WTC11 (cell line): ENCODE data around the gene NOX3. TPM values are rescaled to one million over a fixed set of nuclear protein-coding genes. Genes with fewer than 3 reads are reported as not detected.

Experiments
- ATAC-seq: fragments of 200-7000 bp; cut with Tn5 transposase; 2 replicates; pipeline ENCODE4 v1.10.0; 2021; ENCODE audit warnings: mild to moderate bottlenecking, moderate library complexity
- CTCF ChIA-PET: fragments of 300-600 bp; sonication (Branson Sonifier 250); formaldehyde crosslinking; loops from one replicate; lab custom pipeline; 2021; ENCODE audit warnings: antibody characterized with exemption; lab: Charles Lee
- POLR2A ChIA-PET: fragments of 350-600 bp; sonication (Branson Sonifier 250); formaldehyde crosslinking; loops from one replicate; lab custom pipeline; 2021; ENCODE audit warnings: antibody characterized with exemption; lab: Charles Lee
- DNase-seq: peaks from one replicate; pipeline ENCODE4 v3.0.0; 2021; ENCODE audit warnings: low spot score
- H3K27ac Mint-ChIP-seq: 2 replicates; pipeline ENCODE4 v1.8.0; 2021; ENCODE audit warnings: mixed read lengths
- H3K27me3 Mint-ChIP-seq: 2 replicates; pipeline ENCODE4 v1.8.0; 2021; ENCODE audit warnings: low read depth, mild to moderate bottlenecking, moderate library complexity, mixed read lengths
- H3K36me3 Mint-ChIP-seq: 2 replicates; pipeline ENCODE4 v1.8.0; 2021; ENCODE audit warnings: mixed read lengths
- H3K4me1 Mint-ChIP-seq: 2 replicates; pipeline ENCODE4 v1.8.0; 2022; ENCODE audit warnings: mixed read lengths
- H3K4me3 Mint-ChIP-seq: 2 replicates; pipeline ENCODE4 v1.8.0; 2021; ENCODE audit warnings: mild to moderate bottlenecking, moderate library complexity, mixed read lengths
- H3K9me3 Mint-ChIP-seq: 2 replicates; pipeline ENCODE4 v1.8.0; 2021; ENCODE audit warnings: mixed read lengths
- CBFB ChIP-seq: sonication (generic); formaldehyde crosslinking; IDR thresholded peaks from 2 replicates; pipeline ENCODE4 v1.8.1; 2022; ENCODE audit warnings: mild to moderate bottlenecking, low read depth, missing genetic modification reagents
- ELF4 ChIP-seq: sonication (generic); formaldehyde crosslinking; IDR thresholded peaks from 2 replicates; pipeline ENCODE4 v1.8.1; 2022; ENCODE audit warnings: low read depth, mild to moderate bottlenecking, moderate library complexity, missing genetic modification reagents
- EMX1 ChIP-seq: fragments of 250-450 bp; sonication (Bioruptor Pico); IDR thresholded peaks from 2 replicates; pipeline ENCODE4 v1.8.0; 2021; ENCODE audit warnings: mild to moderate bottlenecking
- ETV6 ChIP-seq: sonication (generic); formaldehyde crosslinking; IDR thresholded peaks from 2 replicates; pipeline ENCODE4 v1.8.1; 2022; ENCODE audit warnings: mild to moderate bottlenecking, missing genetic modification reagents
- GABPB1 ChIP-seq: sonication (generic); formaldehyde crosslinking; IDR thresholded peaks from 2 replicates; pipeline ENCODE4 v1.8.1; 2023; ENCODE audit warnings: mild to moderate bottlenecking, missing genetic modification reagents
- HMGA2 ChIP-seq: fragments of 250-450 bp; sonication (Bioruptor Pico); IDR thresholded peaks from 2 replicates; pipeline ENCODE4 v1.4.0; 2021; ENCODE audit warnings: mild to moderate bottlenecking, moderate library complexity
- IRF2 ChIP-seq: sonication (generic); formaldehyde crosslinking; IDR thresholded peaks from 2 replicates; pipeline ENCODE4 v1.8.0; 2022; ENCODE audit warnings: low read depth, missing genetic modification reagents, borderline replicate concordance
- JUN ChIP-seq: sonication (generic); formaldehyde crosslinking; IDR thresholded peaks from 2 replicates; pipeline ENCODE4 v1.8.0; 2023; ENCODE audit warnings: mild to moderate bottlenecking, missing genetic modification reagents
- NFE2L1 ChIP-seq: sonication (generic); formaldehyde crosslinking; IDR thresholded peaks from 2 replicates; pipeline ENCODE4 v1.8.1; 2023; ENCODE audit warnings: missing genetic modification reagents
- NFYB ChIP-seq: sonication (generic); formaldehyde crosslinking; conservative IDR thresholded peaks from 2 replicates; pipeline ENCODE4 v1.8.0; 2022; ENCODE audit warnings: low read depth, missing genetic modification reagents
- NR1H2 ChIP-seq: sonication (generic); formaldehyde crosslinking; IDR thresholded peaks from 2 replicates; pipeline ENCODE4 v1.9.0; 2021; ENCODE audit warnings: mild to moderate bottlenecking, moderate library complexity, missing genetic modification reagents
- NR3C1 ChIP-seq: sonication (generic); formaldehyde crosslinking; conservative IDR thresholded peaks from 2 replicates; pipeline ENCODE4 v1.8.1; 2023; ENCODE audit warnings: low read depth, mild to moderate bottlenecking, missing genetic modification reagents
- OVOL2 ChIP-seq: fragments of 250-450 bp; sonication (Bioruptor Pico); IDR thresholded peaks from 2 replicates; pipeline ENCODE4 v1.9.0; 2021; ENCODE audit warnings: mild to moderate bottlenecking, borderline replicate concordance
- RELA ChIP-seq: sonication (generic); formaldehyde crosslinking; IDR thresholded peaks from 2 replicates; pipeline ENCODE4 v1.8.1; 2022; ENCODE audit warnings: missing genetic modification reagents, mild to moderate bottlenecking, borderline replicate concordance
- SP1 ChIP-seq: sonication (generic); formaldehyde crosslinking; conservative IDR thresholded peaks from 2 replicates; pipeline ENCODE4 v1.8.1; 2022; ENCODE audit warnings: missing genetic modification reagents
- TCF7 ChIP-seq: sonication (generic); formaldehyde crosslinking; IDR thresholded peaks from 2 replicates; pipeline ENCODE4 v1.8.0; 2022; ENCODE audit warnings: mild to moderate bottlenecking, low read depth, missing genetic modification reagents, moderate library complexity
- ZNF138 ChIP-seq: sonication (generic); formaldehyde crosslinking; conservative IDR thresholded peaks from 2 replicates; pipeline ENCODE4 v1.8.1; 2022; ENCODE audit warnings: mild to moderate bottlenecking, moderate library complexity, missing genetic modification reagents
- ZNF671 ChIP-seq: fragments of 250-450 bp; sonication (Bioruptor Pico); IDR thresholded peaks from 2 replicates; pipeline ENCODE4 v1.8.0; 2021; ENCODE audit warnings: mild to moderate bottlenecking
- total RNA-seq: library from RNA; stranded (reverse); gene quantifications from 3 replicates; pipeline ENCODE4 v1.2.3, GENCODE V29; 2021
- TF ChIP-seq, protein P1 (sequence below): sonication (generic); formaldehyde crosslinking; IDR thresholded peaks from 2 replicates; pipeline ENCODE4 v1.8.0; 2022; ENCODE audit warnings: mild to moderate bottlenecking, missing genetic modification reagents
- TF ChIP-seq, protein P2 (sequence below): sonication (generic); formaldehyde crosslinking; IDR thresholded peaks from 2 replicates; pipeline ENCODE4 v1.8.0; 2022; ENCODE audit warnings: missing genetic modification reagents
- TF ChIP-seq, protein P3 (sequence below): sonication (generic); formaldehyde crosslinking; IDR thresholded peaks from 2 replicates; pipeline ENCODE4 v1.8.0; 2022; ENCODE audit warnings: mild to moderate bottlenecking, missing genetic modification reagents
- TF ChIP-seq, protein P4 (sequence below): fragments of 250-450 bp; sonication (Bioruptor Pico); IDR thresholded peaks from 2 replicates; pipeline ENCODE4 v1.9.0; 2021; ENCODE audit warnings: moderate library complexity, mild to moderate bottlenecking, inconsistent platforms, borderline replicate concordance
- TF ChIP-seq, protein P5 (sequence below): sonication (generic); formaldehyde crosslinking; IDR thresholded peaks from 2 replicates; pipeline ENCODE4 v1.8.0; 2023; ENCODE audit warnings: mild to moderate bottlenecking, missing genetic modification reagents
- TF ChIP-seq, protein P6 (sequence below): fragments of 200-600 bp; IDR thresholded peaks from 2 replicates; pipeline ENCODE4 v1.8.0; 2022; ENCODE audit warnings: antibody characterized with exemption

Gene NOX3
- total RNA-seq, 1 experiment from 2014 or later, result not detected

DNA sequence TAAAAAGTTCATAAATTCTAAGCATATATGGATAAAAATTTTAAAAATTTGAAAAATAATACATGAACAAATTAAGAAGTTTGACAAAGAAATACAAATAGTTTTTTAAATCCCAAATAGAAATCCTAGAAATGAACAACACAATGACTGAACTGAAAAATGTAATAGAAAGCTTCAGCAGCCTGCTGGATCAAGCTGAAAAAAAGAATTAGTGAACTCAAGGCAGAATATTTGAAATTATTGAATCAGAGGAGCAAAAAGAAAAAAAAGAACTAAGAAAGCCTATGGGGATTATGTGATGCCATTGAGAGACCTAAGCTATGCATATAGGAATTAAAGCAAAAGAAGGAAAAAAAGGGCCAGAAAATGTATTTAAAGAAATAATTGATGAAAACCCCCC lies 101.5 kb downstream of the NOX3 start:
- CTCF ChIA-PET, result no interaction called here
- TF ChIP-seq JUN (no peak), CBFB (CRISPR knock-in tag) (no peak), HMGA2 (CRISPR knock-in tag) (no peak), EMX1 (CRISPR knock-in tag) (no peak), SP1 (CRISPR knock-in tag) (no peak), ZNF138 (CRISPR knock-in tag) (no peak), NR1H2 (CRISPR knock-in tag) (no peak), NR3C1 (CRISPR knock-in tag) (no peak), RELA (CRISPR knock-in tag) (no peak), NFYB (CRISPR knock-in tag) (no peak), ELF4 (CRISPR knock-in tag) (no peak), ZNF671 (no peak), TCF7 (CRISPR knock-in tag) (no peak), OVOL2 (CRISPR knock-in tag) (no peak)
- TF ChIP-seq, protein P1, sequence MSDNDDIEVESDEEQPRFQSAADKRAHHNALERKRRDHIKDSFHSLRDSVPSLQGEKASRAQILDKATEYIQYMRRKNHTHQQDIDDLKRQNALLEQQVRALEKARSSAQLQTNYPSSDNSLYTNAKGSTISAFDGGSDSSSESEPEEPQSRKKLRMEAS, result no peak
- TF ChIP-seq, protein P2, sequence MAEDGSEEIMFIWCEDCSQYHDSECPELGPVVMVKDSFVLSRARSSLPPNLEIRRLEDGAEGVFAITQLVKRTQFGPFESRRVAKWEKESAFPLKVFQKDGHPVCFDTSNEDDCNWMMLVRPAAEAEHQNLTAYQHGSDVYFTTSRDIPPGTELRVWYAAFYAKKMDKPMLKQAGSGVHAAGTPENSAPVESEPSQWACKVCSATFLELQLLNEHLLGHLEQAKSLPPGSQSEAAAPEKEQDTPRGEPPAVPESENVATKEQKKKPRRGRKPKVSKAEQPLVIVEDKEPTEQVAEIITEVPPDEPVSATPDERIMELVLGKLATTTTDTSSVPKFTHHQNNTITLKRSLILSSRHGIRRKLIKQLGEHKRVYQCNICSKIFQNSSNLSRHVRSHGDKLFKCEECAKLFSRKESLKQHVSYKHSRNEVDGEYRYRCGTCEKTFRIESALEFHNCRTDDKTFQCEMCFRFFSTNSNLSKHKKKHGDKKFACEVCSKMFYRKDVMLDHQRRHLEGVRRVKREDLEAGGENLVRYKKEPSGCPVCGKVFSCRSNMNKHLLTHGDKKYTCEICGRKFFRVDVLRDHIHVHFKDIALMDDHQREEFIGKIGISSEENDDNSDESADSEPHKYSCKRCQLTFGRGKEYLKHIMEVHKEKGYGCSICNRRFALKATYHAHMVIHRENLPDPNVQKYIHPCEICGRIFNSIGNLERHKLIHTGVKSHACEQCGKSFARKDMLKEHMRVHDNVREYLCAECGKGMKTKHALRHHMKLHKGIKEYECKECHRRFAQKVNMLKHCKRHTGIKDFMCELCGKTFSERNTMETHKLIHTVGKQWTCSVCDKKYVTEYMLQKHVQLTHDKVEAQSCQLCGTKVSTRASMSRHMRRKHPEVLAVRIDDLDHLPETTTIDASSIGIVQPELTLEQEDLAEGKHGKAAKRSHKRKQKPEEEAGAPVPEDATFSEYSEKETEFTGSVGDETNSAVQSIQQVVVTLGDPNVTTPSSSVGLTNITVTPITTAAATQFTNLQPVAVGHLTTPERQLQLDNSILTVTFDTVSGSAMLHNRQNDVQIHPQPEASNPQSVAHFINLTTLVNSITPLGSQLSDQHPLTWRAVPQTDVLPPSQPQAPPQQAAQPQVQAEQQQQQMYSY (CRISPR knock-in tag), result no peak
- TF ChIP-seq, protein P3, sequence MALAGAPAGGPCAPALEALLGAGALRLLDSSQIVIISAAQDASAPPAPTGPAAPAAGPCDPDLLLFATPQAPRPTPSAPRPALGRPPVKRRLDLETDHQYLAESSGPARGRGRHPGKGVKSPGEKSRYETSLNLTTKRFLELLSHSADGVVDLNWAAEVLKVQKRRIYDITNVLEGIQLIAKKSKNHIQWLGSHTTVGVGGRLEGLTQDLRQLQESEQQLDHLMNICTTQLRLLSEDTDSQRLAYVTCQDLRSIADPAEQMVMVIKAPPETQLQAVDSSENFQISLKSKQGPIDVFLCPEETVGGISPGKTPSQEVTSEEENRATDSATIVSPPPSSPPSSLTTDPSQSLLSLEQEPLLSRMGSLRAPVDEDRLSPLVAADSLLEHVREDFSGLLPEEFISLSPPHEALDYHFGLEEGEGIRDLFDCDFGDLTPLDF (CRISPR knock-in tag), result no peak
- TF ChIP-seq, protein P4, sequence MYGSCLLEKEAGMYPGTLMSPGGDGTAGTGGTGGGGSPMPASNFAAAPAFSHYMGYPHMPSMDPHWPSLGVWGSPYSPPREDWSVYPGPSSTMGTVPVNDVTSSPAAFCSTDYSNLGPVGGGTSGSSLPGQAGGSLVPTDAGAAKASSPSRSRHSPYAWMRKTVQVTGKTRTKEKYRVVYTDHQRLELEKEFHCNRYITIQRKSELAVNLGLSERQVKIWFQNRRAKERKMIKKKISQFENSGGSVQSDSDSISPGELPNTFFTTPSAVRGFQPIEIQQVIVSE (CRISPR knock-in tag), result no peak
- TF ChIP-seq, all 79 proteins: peak for 0
- no peaks in the 10 kb centered on the region for H3K4me1 Mint-ChIP-seq
- no peaks in the 10 kb centered on the region; the same call in 1 of the 2 replicates for H3K27me3 Mint-ChIP-seq
- no peak overlapping the region for H3K4me3 Mint-ChIP-seq
- H3K27ac Mint-ChIP-seq, result no peak overlapping the region
- POLR2A ChIA-PET, result no interaction called here
- peaks cover 8% of the 10 kb centered on the region for H3K36me3 Mint-ChIP-seq
- DNase-seq (no peak), ATAC-seq (no peak)
- peaks cover 24% of the 10 kb centered on the region for H3K9me3 Mint-ChIP-seq

DNA sequence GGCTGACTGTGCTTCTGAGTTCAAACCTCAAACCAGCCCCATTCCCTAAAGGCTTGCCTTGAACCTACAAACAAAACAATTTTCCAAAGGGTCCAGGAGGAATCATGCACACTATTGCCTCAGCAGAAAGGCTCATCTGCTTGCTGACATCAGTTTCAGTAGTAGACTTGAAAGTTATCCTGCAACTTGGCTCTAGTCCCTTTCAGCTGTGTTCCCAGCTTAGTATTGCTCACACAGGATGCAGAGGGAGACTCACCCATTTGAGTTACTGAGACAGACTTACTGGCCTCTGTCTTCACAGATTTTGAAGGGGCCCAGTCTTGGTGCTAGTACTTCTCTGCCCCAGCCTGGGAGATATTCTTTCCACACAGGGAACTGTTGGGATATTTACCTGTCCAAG lies 102.8 kb downstream of the NOX3 start:
- Mint-ChIP-seq H3K4me3 (no peak overlapping the region), H3K27ac (no peak overlapping the region), H3K4me1 (no peaks in the 10 kb centered on the region), H3K27me3 (no peaks in the 10 kb centered on the region; the same call in 1 of the 2 replicates), H3K9me3 (peaks cover 36% of the 10 kb centered on the region), H3K36me3 (peaks cover 8% of the 10 kb centered on the region)
- no peak for ATAC-seq
- no peak for DNase-seq
- POLR2A ChIA-PET, result no interaction called here
- CTCF ChIA-PET, result no interaction called here
- TF ChIP-seq IRF2 (CRISPR knock-in tag) (no peak), NFE2L1 (CRISPR knock-in tag) (no peak), NR1H2 (CRISPR knock-in tag) (no peak), GABPB1 (no peak), ETV6 (CRISPR knock-in tag) (no peak)
- TF ChIP-seq, protein P1, result no peak
- TF ChIP-seq, protein P5, sequence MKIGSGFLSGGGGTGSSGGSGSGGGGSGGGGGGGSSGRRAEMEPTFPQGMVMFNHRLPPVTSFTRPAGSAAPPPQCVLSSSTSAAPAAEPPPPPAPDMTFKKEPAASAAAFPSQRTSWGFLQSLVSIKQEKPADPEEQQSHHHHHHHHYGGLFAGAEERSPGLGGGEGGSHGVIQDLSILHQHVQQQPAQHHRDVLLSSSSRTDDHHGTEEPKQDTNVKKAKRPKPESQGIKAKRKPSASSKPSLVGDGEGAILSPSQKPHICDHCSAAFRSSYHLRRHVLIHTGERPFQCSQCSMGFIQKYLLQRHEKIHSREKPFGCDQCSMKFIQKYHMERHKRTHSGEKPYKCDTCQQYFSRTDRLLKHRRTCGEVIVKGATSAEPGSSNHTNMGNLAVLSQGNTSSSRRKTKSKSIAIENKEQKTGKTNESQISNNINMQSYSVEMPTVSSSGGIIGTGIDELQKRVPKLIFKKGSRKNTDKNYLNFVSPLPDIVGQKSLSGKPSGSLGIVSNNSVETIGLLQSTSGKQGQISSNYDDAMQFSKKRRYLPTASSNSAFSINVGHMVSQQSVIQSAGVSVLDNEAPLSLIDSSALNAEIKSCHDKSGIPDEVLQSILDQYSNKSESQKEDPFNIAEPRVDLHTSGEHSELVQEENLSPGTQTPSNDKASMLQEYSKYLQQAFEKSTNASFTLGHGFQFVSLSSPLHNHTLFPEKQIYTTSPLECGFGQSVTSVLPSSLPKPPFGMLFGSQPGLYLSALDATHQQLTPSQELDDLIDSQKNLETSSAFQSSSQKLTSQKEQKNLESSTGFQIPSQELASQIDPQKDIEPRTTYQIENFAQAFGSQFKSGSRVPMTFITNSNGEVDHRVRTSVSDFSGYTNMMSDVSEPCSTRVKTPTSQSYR (CRISPR knock-in tag), result no peak
- TF ChIP-seq, protein P6, sequence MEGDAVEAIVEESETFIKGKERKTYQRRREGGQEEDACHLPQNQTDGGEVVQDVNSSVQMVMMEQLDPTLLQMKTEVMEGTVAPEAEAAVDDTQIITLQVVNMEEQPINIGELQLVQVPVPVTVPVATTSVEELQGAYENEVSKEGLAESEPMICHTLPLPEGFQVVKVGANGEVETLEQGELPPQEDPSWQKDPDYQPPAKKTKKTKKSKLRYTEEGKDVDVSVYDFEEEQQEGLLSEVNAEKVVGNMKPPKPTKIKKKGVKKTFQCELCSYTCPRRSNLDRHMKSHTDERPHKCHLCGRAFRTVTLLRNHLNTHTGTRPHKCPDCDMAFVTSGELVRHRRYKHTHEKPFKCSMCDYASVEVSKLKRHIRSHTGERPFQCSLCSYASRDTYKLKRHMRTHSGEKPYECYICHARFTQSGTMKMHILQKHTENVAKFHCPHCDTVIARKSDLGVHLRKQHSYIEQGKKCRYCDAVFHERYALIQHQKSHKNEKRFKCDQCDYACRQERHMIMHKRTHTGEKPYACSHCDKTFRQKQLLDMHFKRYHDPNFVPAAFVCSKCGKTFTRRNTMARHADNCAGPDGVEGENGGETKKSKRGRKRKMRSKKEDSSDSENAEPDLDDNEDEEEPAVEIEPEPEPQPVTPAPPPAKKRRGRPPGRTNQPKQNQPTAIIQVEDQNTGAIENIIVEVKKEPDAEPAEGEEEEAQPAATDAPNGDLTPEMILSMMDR, result no peak
